ENCODE measurements around the gene GALNT2.

GALNT2 gene

GRCh38 chr1:230170622-230171021 is 103.6 kb downstream of the GALNT2 start:
- no peak for DNase-seq

DNA sequence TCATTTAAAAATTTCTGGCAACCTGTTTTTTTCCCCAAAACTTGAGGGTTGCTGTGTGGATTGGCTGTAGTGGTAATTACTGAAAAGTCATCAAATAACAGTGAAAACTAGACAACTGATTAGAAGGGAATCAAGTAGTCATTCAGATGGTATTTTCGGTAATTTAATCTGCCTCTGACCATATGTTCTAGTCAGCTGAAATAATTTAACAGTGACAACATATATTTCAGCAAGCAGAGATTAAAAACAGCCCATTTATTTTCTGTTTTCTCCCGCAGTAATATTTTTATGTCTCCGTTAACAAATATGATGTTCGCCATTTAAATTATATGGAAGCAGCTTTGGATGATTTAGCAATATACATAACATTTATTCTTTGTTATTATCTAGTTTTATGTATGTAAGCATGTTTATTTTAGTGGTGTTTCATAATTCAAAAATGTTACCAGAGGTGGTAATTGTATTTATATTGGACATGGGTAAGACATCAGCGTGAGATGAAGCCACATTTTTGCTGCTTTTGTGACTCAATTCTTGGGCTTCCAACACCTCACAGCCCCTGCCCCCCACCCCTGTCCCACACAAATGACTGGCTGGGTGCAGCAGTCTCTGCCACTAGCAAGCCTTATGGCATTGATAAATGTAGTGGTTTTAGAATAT is 104.4 kb downstream of the GALNT2 start:
- no peak for DNase-seq

GRCh38 chr1:230172016-230172537 is 105.0 kb downstream of the GALNT2 start:
- no peak for DNase-seq

DNA sequence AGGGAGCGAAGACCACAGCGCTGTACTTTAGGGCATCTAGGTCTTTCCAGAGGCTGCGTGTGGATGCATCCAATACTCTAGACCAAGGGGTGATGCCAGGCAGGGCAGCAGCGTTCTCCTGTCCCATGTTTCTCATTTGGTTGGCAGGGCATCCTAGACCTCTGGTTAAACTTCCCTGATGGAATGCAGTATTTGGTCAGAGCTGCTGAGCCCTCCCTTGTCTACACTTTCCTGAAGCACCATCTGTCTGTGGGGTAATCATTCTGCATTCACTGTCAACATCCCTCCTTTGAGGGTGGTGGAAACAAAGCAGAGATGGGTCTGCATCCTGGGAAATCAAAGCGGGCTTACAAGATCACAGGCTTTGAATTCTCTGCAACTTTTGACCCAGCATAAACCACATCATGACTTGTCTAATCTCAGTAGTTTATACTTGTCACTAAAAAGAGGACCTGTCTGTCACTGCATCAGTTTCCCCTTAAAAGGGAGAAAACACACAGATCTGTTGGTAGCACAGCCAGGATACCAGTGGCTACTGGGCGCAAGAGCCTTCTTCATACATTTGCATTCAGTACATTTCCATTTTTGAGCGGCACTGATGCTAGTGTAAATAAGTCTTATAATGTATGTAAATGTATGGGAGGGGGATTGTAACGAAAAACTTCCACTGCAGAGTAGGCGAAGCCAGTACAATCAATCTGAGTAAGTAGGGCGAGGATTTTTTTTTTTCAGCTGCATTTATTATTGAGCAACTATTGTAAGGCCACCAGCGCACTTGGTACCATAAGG is 106.3 kb downstream of the GALNT2 start:
- no peak for DNase-seq

- DNase-seq, result no peak
Observed at GRCh38 chr1:230174041-230174440, 107.0 kb downstream of the GALNT2 start.

GRCh38 chr1:230174471-230175162 is 107.6 kb downstream of the GALNT2 start:
- no peak for DNase-seq

- DNase-seq, result no peak
Observed at GRCh38 chr1:230175163-230175747, 108.2 kb downstream of the GALNT2 start.

DNA sequence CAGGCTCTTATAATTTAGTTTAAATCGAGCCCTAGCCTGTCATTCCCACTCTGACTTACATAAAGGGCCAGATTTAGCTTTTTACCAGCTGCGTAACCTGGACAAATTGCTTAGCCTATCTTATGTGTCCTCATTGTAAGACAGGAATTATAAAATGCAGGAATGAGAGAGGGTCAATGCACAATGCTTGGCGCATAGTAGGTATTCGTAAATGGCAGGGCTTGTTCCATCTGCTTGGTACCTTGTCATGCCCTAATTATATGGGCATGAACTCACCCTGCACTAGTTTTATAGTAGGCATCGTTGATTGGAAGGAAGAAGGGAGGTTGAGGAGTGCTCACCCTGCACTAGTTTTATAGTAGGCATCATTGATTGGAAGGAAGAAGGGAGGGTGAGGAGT is 108.8 kb downstream of the GALNT2 start:
- no peak for DNase-seq

- no peak for DNase-seq
Observed at GRCh38 chr1:230176326-230176725, 109.3 kb downstream of the GALNT2 start.

GRCh38 chr1:230176871-230177411 is 109.9 kb downstream of the GALNT2 start:
- peak; percentile 88 for DNase-seq

DNA sequence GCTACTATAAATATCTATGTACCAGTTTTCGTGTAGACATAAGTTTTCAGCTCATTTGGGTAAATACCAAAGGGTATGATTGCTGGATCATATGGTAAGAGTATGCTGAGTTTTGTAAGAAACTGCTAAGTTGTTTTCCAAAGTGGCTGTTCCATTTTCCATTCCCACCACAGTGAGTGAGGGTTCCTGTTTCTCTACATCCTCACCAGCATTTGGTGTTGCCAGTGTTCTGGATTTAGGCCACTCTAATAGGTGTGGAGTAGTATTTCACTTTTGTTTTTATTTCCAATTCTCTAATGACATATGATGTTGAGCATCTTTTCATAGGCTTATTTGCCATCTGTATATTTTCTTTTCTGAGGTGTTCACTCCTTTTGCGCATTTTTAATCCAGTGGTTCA is 112.2 kb downstream of the GALNT2 start:
- no peak for DNase-seq

- no peak for DNase-seq
Observed at GRCh38 chr1:230185076-230186001, 118.3 kb downstream of the GALNT2 start.

DNA sequence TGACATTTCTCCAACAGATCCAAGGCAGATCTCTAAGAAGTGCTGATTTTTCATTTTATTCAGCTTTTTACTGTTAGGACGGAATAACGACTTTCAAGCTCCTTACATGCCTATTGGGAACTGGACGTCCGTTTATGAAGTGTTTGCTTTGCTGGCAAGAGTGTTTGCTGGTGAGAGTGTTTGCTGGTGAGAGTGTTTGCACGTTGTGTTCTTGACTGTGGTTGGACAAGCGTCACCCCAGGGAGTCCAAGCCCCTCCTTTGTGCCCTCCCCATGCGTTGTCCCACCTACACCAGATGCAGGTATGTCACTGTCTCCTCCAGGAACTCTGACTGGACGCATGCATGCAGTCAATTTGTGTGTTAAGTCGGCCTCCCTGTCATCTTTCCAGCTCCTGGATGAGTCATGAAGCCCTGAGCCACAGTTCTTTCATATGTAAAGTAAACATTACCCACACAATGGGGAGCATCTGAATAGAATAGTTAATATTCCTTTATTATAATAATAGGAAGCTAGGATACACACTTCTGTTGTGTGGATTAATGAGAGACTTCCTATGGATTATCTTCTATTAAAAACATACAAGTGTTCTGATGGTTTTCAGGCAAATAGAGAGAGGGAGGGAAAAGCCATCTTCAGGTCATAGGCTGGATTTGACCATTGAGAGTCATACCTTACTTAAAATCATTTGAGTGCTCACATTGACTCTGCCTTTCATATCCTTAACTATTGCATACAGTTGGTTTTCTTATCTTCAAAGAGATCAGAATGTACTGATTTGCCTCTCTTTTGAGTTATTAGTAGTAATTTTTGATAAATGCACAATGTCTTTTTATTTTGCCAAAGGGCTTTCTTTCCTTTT is 119.2 kb downstream of the GALNT2 start:
- DNase-seq, result no peak

GRCh38 chr1:230186874-230187273 is 119.8 kb downstream of the GALNT2 start:
- no peak for DNase-seq

- DNase-seq, result no peak
Observed at GRCh38 chr1:230187290-230187689, 120.3 kb downstream of the GALNT2 start.

DNA sequence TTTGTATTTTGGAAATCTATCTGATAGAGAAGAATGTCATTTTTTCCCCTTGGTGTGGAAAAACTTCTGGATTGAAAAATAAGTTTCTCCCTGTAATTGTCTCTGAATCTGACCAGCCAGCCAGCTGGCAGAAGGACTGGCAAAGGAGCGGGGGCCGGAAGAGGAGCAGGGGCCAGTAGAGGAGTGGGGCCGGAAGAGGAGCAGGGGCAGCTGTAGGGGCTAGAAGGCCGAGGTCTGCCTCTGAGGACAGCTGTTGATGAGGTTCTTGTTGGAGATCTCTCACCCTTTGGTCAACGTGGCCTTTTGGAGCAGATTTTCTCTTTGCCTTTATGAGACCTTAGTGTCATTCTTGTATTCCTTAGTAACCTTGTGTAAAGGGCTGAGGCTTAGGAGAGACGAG is 121.8 kb downstream of the GALNT2 start:
- no peak for DNase-seq

DNA sequence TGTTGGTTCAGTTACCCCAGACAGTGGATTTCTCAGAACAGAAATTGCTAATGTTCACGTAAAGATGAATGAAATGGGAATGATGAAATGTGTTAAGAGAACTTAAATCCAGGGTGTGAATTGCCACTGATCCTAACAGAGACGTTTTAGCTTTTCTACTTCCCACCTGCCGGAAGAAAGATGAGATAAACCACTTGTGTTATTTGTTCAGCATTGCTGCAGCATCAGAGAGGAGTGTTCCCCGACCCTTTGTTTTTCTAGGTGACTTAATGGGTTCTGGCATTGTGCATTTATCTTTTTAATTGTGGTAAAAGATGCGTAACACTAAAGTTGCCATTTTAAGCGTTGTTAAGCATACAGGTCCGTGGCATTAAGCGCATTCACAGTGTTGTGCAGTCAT is 122.3 kb downstream of the GALNT2 start:
- DNase-seq, result no peak

DNA sequence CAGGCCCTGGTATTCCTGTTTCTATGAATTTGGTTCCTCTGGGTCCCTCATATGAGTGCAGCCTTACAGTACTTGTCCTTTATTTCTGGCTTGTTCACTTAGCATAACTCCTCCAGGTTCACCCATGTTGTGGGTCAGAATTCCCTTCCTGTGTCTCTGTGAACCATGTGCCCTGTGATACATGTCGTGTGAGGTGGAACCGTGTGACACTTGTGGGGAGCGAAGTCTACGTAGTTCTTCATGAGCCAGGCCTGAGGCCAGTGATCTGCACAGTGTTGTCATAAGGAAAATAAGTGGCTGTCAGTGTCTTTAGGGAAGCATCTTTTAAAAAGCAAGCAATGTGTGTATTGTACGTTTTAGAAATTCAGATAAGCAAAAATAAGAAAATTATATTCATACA is 122.8 kb downstream of the GALNT2 start:
- no peak for DNase-seq

- DNase-seq, result no peak
Observed at GRCh38 chr1:230191079-230191804, 124.2 kb downstream of the GALNT2 start.

DNA sequence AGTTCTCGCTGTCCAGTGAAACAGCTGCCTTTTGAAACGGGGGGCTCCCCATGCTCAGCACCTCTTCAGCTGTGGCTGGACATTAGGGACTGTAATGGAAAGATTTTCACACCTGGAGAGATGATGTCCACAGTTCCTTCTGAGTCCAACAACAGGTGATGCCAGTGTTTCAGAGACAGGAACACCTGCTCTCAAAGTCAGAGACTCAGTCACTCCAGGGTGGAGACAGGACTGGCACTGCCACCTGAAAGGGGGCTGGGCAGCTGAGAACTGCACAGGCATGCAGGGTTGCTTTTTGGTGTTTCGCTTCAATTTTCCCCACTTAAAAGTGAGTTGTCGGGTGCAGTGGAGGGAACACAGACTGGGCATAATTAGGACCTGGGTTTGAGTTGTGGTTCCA is 124.8 kb downstream of the GALNT2 start:
- no peak for DNase-seq
